GM21526 (cell line): ENCODE measurements around the gene CASQ1.

ENCODE experiments used
- ATAC-seq: cut with Tn5 transposase; IDR thresholded peaks from one replicate; pipeline ENCODE4 v1.9.1; 2021; ENCODE audit warnings: moderate library complexity; ENCODE audit not compliant: unreplicated experiment, low FRiP score

Gene CASQ1

GRCh38 chr1:160221089-160221488 is 30.7 kb downstream of the CASQ1 start:
- ATAC-seq, result no peak

- ATAC-seq, result no peak
These were observed 32.2 kb downstream of the CASQ1 start for GRCh38 chr1:160222546-160222945.

GRCh38 chr1:160224606-160225005 is 34.2 kb downstream of the CASQ1 start:
- no peak for ATAC-seq

GRCh38 chr1:160225345-160225744 is 35.0 kb downstream of the CASQ1 start:
- ATAC-seq, result no peak

GRCh38 chr1:160226623-160227022 is 36.2 kb downstream of the CASQ1 start:
- ATAC-seq, result no peak

GRCh38 chr1:160227034-160227433 is 36.7 kb downstream of the CASQ1 start:
- no peak for ATAC-seq

- ATAC-seq, result no peak
These were observed 37.2 kb downstream of the CASQ1 start for GRCh38 chr1:160227561-160227960.

- no peak for ATAC-seq
These were observed 38.1 kb downstream of the CASQ1 start for GRCh38 chr1:160228431-160228830.

GRCh38 chr1:160232911-160233310 is 42.5 kb downstream of the CASQ1 start:
- ATAC-seq, result no peak

- no peak for ATAC-seq
These were observed 46.4 kb downstream of the CASQ1 start for GRCh38 chr1:160236806-160237205.

GRCh38 chr1:160237558-160237957 is 47.2 kb downstream of the CASQ1 start:
- no peak for ATAC-seq

- no peak for ATAC-seq
These were observed 48.0 kb downstream of the CASQ1 start for GRCh38 chr1:160238408-160238807.

GRCh38 chr1:160239582-160240299 is 49.4 kb downstream of the CASQ1 start:
- no peak for ATAC-seq

GRCh38 chr1:160243767-160244166 is 53.4 kb downstream of the CASQ1 start:
- no peak for ATAC-seq

- no peak for ATAC-seq
These were observed 53.8 kb downstream of the CASQ1 start for GRCh38 chr1:160244209-160244608.

- ATAC-seq, result no peak
These were observed 55.1 kb downstream of the CASQ1 start for GRCh38 chr1:160245434-160245833.

- ATAC-seq, result no peak
These were observed 56.7 kb downstream of the CASQ1 start for GRCh38 chr1:160247053-160247452.

- no peak for ATAC-seq
These were observed 60.6 kb downstream of the CASQ1 start for GRCh38 chr1:160251011-160251410.
